ENCODE measurements around the gene MYO15A.

Gene MYO15A

GRCh38 chr17:18156976-18157280 lies 48.4 kb downstream of the MYO15A start:
- ChIA-PET POLR2A (interaction anchor here (1.1 kb wide), 1 partner anchor 27 kb away, joined by 4 read pairs; the partner anchor contains the start of gene ALKBH5), CTCF (no interaction called here)
- no peak overlapping the region for H3K27ac ChIP-seq (ENCODE audit: extremely low read depth, low read depth, low read length)

GRCh38 chr17:18157354-18157985 lies 48.9 kb downstream of the MYO15A start:
- CTCF ChIA-PET = no interaction called here
- POLR2A ChIA-PET = interaction anchor here (0.7 to 1.3 kb wide), 3 partner anchors 14 to 111 kb away, joined by 3 to 4 read pairs (median 3); partner anchors contain the start of gene ALKBH5
- Histone ChIP-seq H3K4me3 (ENCODE audit: low read depth, low read length) (no peak overlapping the region), H3K36me3 (ENCODE audit: control insufficient read depth in 2 of 2, insufficient read depth in 1 of 2, low read length in 2 of 2) (no peaks in the 10 kb centered on the region), H3K27ac (ENCODE audit: extremely low read depth, low read depth, low read length) (no peak overlapping the region), H3K9me3 (ENCODE audit: control insufficient read depth, insufficient read depth, low read depth, low read length) (no peaks in the 10 kb centered on the region), H3K4me1 (ENCODE audit: control insufficient read depth, insufficient read depth, low read length) (no peaks in the 10 kb centered on the region)
- TF ChIP-seq ZBTB44 (tag by site-specific recombination; IDR thresholded peaks at IDR 0.05) = no peak
- TF ChIP-seq ZNF248 (tag by site-specific recombination; IDR thresholded peaks at IDR 0.05) = no peak
- no peak for TF ChIP-seq ZNF239 (tag by site-specific recombination; IDR thresholded peaks at IDR 0.05)
- TF ChIP-seq TCF7L2 (IDR thresholded peaks at IDR 0.05; ENCODE audit: borderline replicate concordance, low read depth, low read length) = no peak
- no peak for TF ChIP-seq ZSCAN5A (tag by site-specific recombination; IDR thresholded peaks at IDR 0.05)
- TF ChIP-seq ZNF132 (tag by site-specific recombination; IDR thresholded peaks at IDR 0.05; ENCODE audit: borderline replicate concordance) = no peak
- no peak for TF ChIP-seq ZIC2 (tag by site-specific recombination; IDR thresholded peaks at IDR 0.05)
- TF ChIP-seq HOXD13 (CRISPR knock-in tag; IDR thresholded peaks at IDR 0.05; ENCODE audit: borderline replicate concordance) = no peak
- TF ChIP-seq ZNF214 (tag by site-specific recombination; IDR thresholded peaks at IDR 0.05; ENCODE audit: borderline replicate concordance) = no peak
- TF ChIP-seq ZNF629 (tag by site-specific recombination; IDR thresholded peaks at IDR 0.05) = no peak
- no peak for TF ChIP-seq ZNF26 (tag by site-specific recombination; IDR thresholded peaks at IDR 0.05)
- no peak for TF ChIP-seq HOXA7 (CRISPR knock-in tag; IDR thresholded peaks at IDR 0.05; ENCODE audit: borderline replicate concordance)
- TF ChIP-seq ZNF571 (tag by site-specific recombination; IDR thresholded peaks at IDR 0.05) = no peak
- TF ChIP-seq PRDM6 (tag by site-specific recombination; IDR thresholded peaks at IDR 0.05) = no peak
- no peak for TF ChIP-seq KLF10 (tag by site-specific recombination; IDR thresholded peaks at IDR 0.05)
- TF ChIP-seq KLF8 (tag by site-specific recombination; IDR thresholded peaks at IDR 0.05) = no peak

More at GRCh38 chr17:18156976-18157280, 48.4 kb downstream of the MYO15A start:
- no peaks in the 10 kb centered on the region for H3K4me1 ChIP-seq (ENCODE audit: control insufficient read depth, insufficient read depth, low read length)
- H3K9me3 ChIP-seq (ENCODE audit: control insufficient read depth, insufficient read depth, low read depth, low read length) = no peaks in the 10 kb centered on the region
- no peaks in the 10 kb centered on the region for H3K36me3 ChIP-seq (ENCODE audit: control insufficient read depth in 2 of 2, insufficient read depth in 1 of 2, low read length in 2 of 2)
- H3K4me3 ChIP-seq (ENCODE audit: low read depth, low read length) = no peak overlapping the region
- TF ChIP-seq ZNF211 (tag by site-specific recombination; IDR thresholded peaks at IDR 0.05; ENCODE audit: low read depth) (no peak), ZNF792 (tag by site-specific recombination; IDR thresholded peaks at IDR 0.05) (no peak), ZNF133 (tag by site-specific recombination; IDR thresholded peaks at IDR 0.05) (no peak), INSM2 (tag by site-specific recombination; IDR thresholded peaks at IDR 0.05) (no peak), ZNF391 (tag by site-specific recombination; IDR thresholded peaks at IDR 0.05; ENCODE audit: borderline replicate concordance, low read depth) (no peak), ZNF37A (tag by site-specific recombination; IDR thresholded peaks at IDR 0.05) (no peak), GLI4 (tag by site-specific recombination; IDR thresholded peaks at IDR 0.05) (no peak), AEBP2 (tag by site-specific recombination; IDR thresholded peaks at IDR 0.05; ENCODE audit: borderline replicate concordance) (no peak)

Measured in HEK293 (cell line).